GM12878 (cell line): ENCODE results near the gene STK38. TPM values are rescaled to one million over a fixed set of nuclear protein-coding genes. Genes with fewer than 3 reads are reported as not detected.
A peak's percentile ranks its signal among the peaks of the same experiment; 100 is the strongest.

Experiments
- BMI1 ChIP-seq: fragments of 450-650 bp; IDR thresholded peaks from 2 replicates; pipeline ENCODE4 v1.6.1; 2016; ENCODE audit warnings: mild to moderate bottlenecking, moderate library complexity, borderline replicate concordance
- FOXK2 ChIP-seq: fragments of 450-650 bp; IDR thresholded peaks from 2 replicates; pipeline ENCODE4 v1.6.1; 2017; ENCODE audit warnings: mild to moderate bottlenecking, moderate library complexity
- GABPA ChIP-seq: IDR thresholded peaks from 2 replicates; pipeline ENCODE4 v1.6.1; 2014; ENCODE audit warnings: antibody characterized with exemption, low read depth, mild to moderate bottlenecking, inconsistent platforms
- MYC ChIP-seq: IDR thresholded peaks from 2 replicates; pipeline ENCODE4 v1.6.1; 2011; ENCODE audit warnings: mild to moderate bottlenecking, low read length, moderate library complexity, inconsistent platforms; ENCODE audit not compliant: insufficient read depth, insufficient replicate concordance, insufficient read length, severe bottlenecking
- POLR2AphosphoS5 ChIP-seq: IDR thresholded peaks from 2 replicates; pipeline ENCODE4 v1.6.1; 2011; ENCODE audit warnings: mild to moderate bottlenecking, low read length, inconsistent platforms
- SMC3 ChIP-seq: IDR thresholded peaks from 2 replicates; pipeline ENCODE4 v1.6.1; 2011; ENCODE audit warnings: low read length, improper control_type of control experiment, borderline replicate concordance
- TARDBP ChIP-seq: IDR thresholded peaks from 2 replicates; pipeline ENCODE4 v1.6.1; 2016; ENCODE audit warnings: borderline replicate concordance
- TCF3 ChIP-seq: IDR thresholded peaks from 2 replicates; pipeline ENCODE4 v1.6.1; 2012; ENCODE audit warnings: low read depth, mild to moderate bottlenecking, low read length, borderline replicate concordance; ENCODE audit not compliant: insufficient read depth
- polyA plus RNA-seq, 11 experiments: library from polyadenylated mRNA; depleted of rRNA in 4 of 11; unstranded in 6 of 11; stranded (reverse) in 5 of 11; fragments of >200 nt; fragmentation: Nextera tagmentation in 4 of 11; fragmentation: Illumina TruSeq in 1 of 11; extraction: Ambion mirVana in 4 of 11; extraction: Trizol in 1 of 11; gene quantifications; 1 replicate in 1 of 11; 2 replicates in 10 of 11; pipeline versions ENCODE4 v1.2.1 to v1.2.3, GENCODE V29; 2011 to 2016; ENCODE audit warnings: inconsistent platforms in 2 of 11, missing spikeins in 2 of 11, low read depth in 1 of 11
- total RNA-seq, 4 experiments: library from RNA; depleted of rRNA in 3 of 4; stranded (reverse); fragments of >200 nt in 3 of 4; fragmentation: Illumina TruSeq in 1 of 4; extraction: Trizol in 1 of 4; gene quantifications; 2 replicates each; pipeline versions ENCODE4 v1.2.1 to v1.2.3, GENCODE V29; 2013 to 2021
- TF ChIP-seq, protein P1 (sequence below): fragments of 150-350 bp; IDR thresholded peaks from 2 replicates; pipeline ENCODE4 v1.6.1; 2016; ENCODE audit warnings: low read depth, low read length
- TF ChIP-seq, protein P2 (sequence below): fragments of 450-650 bp; IDR thresholded peaks from 2 replicates; pipeline ENCODE4 v1.6.1; 2016; ENCODE audit warnings: mild to moderate bottlenecking

STK38 gene
- total and polyA plus RNA-seq, 10 of the 15 experiments (the other 5 are each of a cell fraction or from before 2014, with no cell fraction given): 4.1 to 18.7 (median 13.6) TPM

DNA sequence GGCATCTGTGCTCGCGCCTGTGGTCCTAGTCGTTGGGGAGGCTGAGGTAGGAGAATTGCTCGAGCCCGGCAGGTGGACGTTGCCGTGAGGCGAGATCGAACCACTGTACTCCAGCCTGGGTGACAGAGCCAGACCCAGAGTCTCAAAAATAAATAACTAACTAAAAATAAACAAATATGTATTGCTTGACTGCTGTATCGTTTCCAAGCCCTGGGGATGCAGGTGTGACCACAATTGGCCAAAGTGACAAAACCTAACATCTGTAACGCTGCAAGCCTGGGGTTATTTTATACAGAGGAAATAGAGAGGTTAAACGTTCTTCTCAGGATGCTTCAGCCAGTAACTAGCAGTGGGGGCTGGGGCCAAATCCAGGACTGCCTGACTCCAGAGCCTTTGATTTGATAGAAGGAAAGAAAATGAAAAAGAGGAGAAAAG is 45.0 kb upstream of the STK38 start (continued):
- TF ChIP-seq MYC: no peak
- TF ChIP-seq TCF3: peak; percentile 75; the same call in 1 of the 2 replicates
- TF ChIP-seq, protein P1, sequence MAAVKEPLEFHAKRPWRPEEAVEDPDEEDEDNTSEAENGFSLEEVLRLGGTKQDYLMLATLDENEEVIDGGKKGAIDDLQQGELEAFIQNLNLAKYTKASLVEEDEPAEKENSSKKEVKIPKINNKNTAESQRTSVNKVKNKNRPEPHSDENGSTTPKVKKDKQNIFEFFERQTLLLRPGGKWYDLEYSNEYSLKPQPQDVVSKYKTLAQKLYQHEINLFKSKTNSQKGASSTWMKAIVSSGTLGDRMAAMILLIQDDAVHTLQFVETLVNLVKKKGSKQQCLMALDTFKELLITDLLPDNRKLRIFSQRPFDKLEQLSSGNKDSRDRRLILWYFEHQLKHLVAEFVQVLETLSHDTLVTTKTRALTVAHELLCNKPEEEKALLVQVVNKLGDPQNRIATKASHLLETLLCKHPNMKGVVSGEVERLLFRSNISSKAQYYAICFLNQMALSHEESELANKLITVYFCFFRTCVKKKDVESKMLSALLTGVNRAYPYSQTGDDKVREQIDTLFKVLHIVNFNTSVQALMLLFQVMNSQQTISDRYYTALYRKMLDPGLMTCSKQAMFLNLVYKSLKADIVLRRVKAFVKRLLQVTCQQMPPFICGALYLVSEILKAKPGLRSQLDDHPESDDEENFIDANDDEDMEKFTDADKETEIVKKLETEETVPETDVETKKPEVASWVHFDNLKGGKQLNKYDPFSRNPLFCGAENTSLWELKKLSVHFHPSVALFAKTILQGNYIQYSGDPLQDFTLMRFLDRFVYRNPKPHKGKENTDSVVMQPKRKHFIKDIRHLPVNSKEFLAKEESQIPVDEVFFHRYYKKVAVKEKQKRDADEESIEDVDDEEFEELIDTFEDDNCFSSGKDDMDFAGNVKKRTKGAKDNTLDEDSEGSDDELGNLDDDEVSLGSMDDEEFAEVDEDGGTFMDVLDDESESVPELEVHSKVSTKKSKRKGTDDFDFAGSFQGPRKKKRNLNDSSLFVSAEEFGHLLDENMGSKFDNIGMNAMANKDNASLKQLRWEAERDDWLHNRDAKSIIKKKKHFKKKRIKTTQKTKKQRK: no peak
- TF ChIP-seq GABPA: no peak
- no peak; the same call in 1 of the 2 replicates for TF ChIP-seq BMI1
- TF ChIP-seq POLR2AphosphoS5: no peak
- TF ChIP-seq, protein P2, sequence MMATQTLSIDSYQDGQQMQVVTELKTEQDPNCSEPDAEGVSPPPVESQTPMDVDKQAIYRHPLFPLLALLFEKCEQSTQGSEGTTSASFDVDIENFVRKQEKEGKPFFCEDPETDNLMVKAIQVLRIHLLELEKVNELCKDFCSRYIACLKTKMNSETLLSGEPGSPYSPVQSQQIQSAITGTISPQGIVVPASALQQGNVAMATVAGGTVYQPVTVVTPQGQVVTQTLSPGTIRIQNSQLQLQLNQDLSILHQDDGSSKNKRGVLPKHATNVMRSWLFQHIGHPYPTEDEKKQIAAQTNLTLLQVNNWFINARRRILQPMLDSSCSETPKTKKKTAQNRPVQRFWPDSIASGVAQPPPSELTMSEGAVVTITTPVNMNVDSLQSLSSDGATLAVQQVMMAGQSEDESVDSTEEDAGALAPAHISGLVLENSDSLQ: no peak; the same call in 1 of the 2 replicates
- TF ChIP-seq TARDBP: no peak
- TF ChIP-seq SMC3: no peak; the same call in 1 of the 2 replicates
- no peak for TF ChIP-seq FOXK2
